ENCODE data around the gene MAGEA1.
"Not testable (repeated sequence)": the region's sequence is repeated elsewhere in the genome, so short reads cannot be mapped to it uniquely, and the experiment has no call there.

DNA sequence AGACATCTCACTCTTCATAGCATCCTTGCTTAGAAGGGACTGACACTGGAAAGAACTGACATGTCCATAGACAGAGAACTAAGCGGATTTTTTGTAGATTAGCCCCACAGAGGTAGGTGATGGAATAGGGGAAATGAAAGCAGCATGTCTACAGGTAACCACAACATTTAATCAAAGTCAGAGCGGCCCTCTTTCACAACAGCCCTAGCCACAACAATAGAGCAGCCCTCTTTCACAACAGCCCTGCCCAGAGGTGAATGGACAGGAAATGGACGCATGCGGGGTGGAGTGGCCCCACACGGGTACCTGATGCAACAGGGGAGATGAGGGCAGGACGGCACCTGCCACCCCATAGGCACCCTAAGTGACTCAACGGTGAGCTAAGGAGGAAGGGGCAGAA, 32.8 kb upstream of the MAGEA1 start:
- not testable (repeated sequence) for TF ChIP-seq POLR2A (IDR thresholded peaks at IDR 0.05)
- TF ChIP-seq, protein P1, sequence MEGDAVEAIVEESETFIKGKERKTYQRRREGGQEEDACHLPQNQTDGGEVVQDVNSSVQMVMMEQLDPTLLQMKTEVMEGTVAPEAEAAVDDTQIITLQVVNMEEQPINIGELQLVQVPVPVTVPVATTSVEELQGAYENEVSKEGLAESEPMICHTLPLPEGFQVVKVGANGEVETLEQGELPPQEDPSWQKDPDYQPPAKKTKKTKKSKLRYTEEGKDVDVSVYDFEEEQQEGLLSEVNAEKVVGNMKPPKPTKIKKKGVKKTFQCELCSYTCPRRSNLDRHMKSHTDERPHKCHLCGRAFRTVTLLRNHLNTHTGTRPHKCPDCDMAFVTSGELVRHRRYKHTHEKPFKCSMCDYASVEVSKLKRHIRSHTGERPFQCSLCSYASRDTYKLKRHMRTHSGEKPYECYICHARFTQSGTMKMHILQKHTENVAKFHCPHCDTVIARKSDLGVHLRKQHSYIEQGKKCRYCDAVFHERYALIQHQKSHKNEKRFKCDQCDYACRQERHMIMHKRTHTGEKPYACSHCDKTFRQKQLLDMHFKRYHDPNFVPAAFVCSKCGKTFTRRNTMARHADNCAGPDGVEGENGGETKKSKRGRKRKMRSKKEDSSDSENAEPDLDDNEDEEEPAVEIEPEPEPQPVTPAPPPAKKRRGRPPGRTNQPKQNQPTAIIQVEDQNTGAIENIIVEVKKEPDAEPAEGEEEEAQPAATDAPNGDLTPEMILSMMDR (IDR thresholded peaks at IDR 0.05) = not testable (repeated sequence)
